Frontal cortex (tissue), 4 donors: ENCODE measurements around the gene TIMM17B. TPM values are rescaled to one million over a fixed set of nuclear protein-coding genes. Genes with fewer than 3 reads are reported as not detected.
A peak's percentile ranks its signal among the peaks of the same experiment; 100 is the strongest.
"Not testable (repeated sequence)": the region's sequence is repeated elsewhere in the genome, so short reads cannot be mapped to it uniquely, and the experiment has no call there.

ENCODE experiments used
- DNase-seq, 2 donors: peaks; one replicate each; pipeline ENCODE4 v3.0.0; 2012; ENCODE audit warnings: low spot score in 2 of 2
- FAIRE-seq: peaks from 2 replicates; lab custom pipeline; 2012; peaks lifted over from hg19 to GRCh38; lab: Jason Lieb, UNC
- total RNA-seq: library from RNA; depleted of rRNA; stranded (reverse); fragments of >200 nt; gene quantifications from one replicate; pipeline ENCODE4 v1.2.3, GENCODE V29; 2014
- donor health status: control.
- donor health status: control.
- donor health status: control.

TIMM17B gene
- total RNA-seq, 1 donor from 2014 or later, result 33.8 TPM

DNA sequence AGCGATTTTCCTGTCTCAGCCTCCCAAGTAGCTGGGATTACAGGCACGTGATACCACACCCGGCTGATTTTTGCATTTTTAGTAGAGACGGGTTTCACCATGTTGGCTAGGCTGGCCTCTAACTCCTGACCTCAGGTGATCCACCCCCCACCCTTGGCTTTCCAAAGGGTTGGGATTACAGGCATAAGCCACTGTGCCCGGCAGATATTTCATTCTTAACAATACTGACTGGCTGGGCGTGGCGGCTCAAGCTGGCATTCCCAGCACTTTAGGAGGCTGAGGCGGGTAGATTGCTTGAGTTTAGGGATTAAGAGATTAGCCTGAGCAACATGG, 1.5 kb upstream of the TIMM17B start:
- DNase-seq, result no peak

GRCh38 chrX:48897157-48897624, 377 bp downstream of the TIMM17B start:
- DNase-seq (peak in 1 of 2 donors; percentile 36), FAIRE-seq (no peak)

More for the DNA sequence above, 1.5 kb upstream of the TIMM17B start:
- no peak for FAIRE-seq

GRCh38 chrX:48896611-48897011, 957 bp downstream of the TIMM17B start:
- no peak for FAIRE-seq
- peak in 1 of 2 donors; percentile 7 for DNase-seq

DNA sequence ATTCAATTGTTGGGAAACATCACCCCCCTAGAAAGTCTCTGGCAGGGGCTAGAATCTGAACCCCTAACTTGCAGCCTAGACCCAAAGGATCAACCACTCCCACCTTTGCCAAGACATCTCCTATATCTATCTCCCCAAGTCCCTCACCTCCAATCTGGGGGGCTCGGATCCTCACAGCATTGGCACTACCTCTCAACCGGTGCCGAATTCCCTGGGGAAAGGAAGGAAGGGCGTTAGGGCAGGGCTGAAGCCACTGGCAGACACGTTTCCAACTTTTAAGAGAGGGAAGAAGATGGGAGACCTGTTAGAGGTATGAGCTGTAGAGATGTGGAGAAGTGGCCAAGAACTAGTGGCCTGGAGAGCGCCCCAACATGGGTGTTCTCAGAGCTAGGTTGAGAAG, 2.7 kb downstream of the TIMM17B start:
- FAIRE-seq (no peak), DNase-seq (peak in 1 of 2 donors; percentile 8)

- DNase-seq (no peak), FAIRE-seq (no peak)
Observed at GRCh38 chrX:48893556-48894348, 3.8 kb downstream of the TIMM17B start.

DNA sequence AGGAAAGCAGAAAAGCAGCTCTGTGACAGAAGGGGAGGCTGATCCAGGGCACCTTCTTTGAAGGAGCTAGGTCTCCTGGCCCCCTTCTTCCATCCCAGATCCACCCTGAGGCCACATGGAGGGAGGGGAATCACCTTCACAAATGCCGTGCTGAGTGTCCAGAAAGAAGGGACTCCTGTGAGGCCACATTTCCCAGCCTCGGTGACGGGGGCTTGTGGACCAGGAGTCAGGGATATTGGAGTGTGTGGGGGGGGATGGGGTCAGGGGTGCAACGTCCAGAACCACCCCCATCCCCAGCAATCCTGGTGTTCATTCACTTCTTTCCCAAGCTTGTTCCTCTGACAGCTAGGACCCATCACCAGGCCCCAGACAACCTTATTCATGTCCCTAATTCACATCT, 4.7 kb downstream of the TIMM17B start:
- DNase-seq (no peak), FAIRE-seq (no peak)

DNA sequence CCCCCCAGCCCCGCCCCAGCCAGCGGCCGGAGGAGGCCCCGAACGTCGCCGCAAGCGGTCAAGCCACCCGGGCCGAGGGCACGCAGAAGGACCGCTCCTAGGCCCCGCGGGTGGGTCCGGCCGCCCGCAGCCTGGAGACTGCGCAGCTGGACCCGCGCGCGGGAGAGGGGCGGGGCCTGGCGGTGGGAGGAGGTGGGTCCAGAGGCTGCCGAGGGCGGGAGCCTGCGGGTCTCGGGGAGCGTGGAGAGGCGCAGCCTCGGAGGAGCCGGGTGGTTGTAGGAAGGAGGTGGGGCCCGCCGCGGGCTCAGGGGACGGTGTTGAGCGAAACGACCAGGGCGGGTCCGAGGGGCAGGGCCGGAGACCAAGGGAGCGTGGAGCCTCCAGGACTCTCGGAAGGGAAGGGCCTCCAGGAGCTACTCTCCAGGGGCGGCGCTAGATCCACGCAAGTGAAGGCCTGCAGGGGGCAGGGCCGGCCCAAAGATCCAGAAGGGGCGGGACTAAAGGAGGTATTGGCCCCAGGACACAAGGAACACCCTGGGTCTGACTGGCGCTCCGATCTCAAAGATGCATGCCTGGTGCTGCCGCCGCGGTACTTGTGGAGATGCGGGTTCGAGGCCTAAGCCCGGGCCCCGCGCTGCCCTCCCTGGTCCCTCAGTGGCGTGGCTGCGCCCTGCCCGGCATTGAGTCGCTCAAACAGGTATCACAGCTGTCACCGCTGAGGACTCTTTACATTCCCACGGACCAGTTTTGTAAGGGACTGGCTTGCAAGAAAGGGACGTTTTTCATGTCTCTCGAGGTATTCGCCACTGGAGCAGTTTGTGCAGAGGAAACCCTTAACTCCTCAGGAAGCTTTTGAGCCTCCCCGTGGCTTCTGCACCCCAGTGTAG, 5.9 kb downstream of the TIMM17B start:
- DNase-seq (peak; percentile 64 to 69), FAIRE-seq (no peak)

DNA sequence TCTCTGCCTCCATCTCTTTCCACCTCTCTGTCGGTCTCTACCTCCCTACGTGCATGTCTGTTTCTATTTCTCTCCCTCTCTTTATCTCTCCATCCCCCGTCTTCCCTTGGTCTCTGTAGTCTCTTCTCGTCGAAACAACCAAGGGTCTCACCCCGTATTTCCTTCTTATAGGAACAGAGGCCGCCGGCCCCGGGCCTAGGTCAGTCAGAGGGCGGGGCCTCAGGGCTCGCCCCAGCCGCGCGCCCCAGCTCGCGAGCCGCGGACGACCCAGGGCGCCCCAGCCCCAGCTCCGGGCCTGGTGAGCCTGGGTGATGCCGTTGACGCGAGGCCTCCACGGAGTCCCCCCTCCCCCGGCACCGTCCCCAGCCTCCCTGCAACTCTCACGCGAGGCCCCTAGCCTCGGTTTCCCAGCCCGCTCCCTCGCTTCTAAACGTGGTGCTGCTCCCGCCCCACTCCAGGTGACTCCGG, 6.6 kb downstream of the TIMM17B start:
- DNase-seq, result no peak
- FAIRE-seq, result no peak

DNA sequence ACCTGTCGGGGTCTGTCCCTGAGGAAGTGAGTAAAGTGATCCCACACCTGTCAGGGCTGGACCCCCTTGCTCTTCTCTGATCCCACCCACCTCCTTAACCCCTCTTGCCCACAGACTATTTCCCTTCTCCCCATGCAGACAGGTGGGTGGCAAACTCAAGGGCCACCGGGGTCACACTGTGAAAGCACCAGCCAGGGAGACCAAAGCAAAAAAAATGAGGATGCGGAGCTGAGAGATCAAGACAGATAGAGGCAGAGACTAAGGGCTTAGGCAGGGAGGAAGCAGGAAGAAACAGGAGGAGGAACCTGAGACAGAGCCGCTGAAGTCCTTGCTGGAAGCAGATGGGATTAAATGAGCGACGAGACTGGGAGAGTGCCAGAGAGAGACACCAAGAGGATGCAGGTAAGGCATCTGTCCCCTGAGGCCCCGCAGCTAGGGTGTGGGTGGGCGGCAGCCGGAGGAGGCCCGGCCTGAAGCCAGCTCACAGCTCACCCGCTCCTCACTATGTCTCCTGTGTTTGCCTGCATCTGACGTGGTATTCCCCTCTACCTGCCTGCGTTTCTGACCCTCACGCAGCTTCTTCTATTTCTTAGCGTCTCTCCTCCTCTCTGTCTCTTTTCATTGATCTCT, 7.2 kb downstream of the TIMM17B start:
- FAIRE-seq (no peak), DNase-seq (peak in 1 of 2 donors; percentile 12)

GRCh38 chrX:48886586-48886985, 11.0 kb downstream of the TIMM17B start:
- not testable (repeated sequence) for DNase-seq, FAIRE-seq

DNA sequence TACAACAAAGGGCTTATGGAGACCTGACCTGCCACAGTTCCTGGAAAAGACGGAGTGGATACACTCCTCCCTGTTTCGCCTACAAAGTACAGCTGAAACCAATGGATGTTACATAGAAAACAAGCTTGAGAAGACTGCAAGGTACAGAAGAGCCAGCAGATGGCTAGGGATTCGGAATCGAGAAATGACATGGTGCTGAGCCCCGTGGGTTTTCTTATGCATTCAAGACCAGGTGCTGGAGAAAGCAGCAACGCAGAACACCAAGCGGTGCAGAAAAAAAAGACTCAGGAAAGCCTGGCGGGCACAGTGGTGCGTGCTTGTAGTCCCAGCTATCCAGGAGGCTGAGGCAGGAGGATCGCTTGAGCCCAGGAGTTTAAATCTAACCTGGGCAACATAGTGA, 13.8 kb downstream of the TIMM17B start:
- no peak for FAIRE-seq

DNA sequence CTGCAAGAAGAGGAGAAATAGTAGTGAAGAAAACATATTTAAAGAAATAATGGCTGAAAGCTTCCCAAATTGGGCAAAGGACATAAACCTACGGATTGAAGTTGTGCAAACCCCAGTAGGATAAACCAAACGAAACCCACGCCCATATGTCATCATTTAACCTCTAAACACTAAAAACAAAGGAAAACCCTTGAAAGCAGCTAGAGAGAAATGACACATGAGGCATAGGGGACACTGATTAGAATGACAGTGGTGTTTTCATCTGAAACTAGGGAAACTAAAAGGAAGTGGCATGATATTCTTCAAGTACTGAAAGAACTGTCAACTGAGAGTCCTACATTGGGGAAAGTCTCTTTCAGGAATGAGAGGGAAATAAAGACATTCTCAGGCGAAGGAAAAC, 20.6 kb downstream of the TIMM17B start:
- not testable (repeated sequence) for DNase-seq, FAIRE-seq

More for the DNA sequence above, 13.8 kb downstream of the TIMM17B start:
- no peak for DNase-seq

- not testable (repeated sequence) for FAIRE-seq
Observed at GRCh38 chrX:48872017-48872416, 25.6 kb downstream of the TIMM17B start.

GRCh38 chrX:48864210-48864609, 33.4 kb downstream of the TIMM17B start:
- FAIRE-seq, result no peak
- no peak for DNase-seq

More at GRCh38 chrX:48872017-48872416, 25.6 kb downstream of the TIMM17B start:
- not testable (repeated sequence) for DNase-seq

DNA sequence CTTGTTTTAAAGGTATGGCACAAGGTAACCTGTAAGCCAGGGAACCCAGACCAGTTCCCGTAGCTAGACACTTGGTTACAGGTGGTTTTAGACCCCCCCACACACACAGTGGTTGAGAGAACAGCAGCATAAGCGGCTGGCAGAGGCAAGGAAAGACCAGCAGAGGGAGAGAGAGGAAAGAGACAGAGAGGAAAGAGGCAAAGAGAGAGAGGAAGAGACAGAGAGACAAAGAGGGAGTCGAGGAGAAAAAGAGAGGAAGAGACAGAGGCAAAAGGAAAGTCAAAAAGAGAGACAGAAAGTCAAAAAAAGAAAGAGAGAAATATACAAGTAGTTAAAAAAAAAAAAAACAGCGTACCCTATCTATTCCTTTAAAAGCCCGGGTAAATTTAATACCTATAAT, 42.7 kb downstream of the TIMM17B start:
- no peak for DNase-seq
- no peak for FAIRE-seq

DNA sequence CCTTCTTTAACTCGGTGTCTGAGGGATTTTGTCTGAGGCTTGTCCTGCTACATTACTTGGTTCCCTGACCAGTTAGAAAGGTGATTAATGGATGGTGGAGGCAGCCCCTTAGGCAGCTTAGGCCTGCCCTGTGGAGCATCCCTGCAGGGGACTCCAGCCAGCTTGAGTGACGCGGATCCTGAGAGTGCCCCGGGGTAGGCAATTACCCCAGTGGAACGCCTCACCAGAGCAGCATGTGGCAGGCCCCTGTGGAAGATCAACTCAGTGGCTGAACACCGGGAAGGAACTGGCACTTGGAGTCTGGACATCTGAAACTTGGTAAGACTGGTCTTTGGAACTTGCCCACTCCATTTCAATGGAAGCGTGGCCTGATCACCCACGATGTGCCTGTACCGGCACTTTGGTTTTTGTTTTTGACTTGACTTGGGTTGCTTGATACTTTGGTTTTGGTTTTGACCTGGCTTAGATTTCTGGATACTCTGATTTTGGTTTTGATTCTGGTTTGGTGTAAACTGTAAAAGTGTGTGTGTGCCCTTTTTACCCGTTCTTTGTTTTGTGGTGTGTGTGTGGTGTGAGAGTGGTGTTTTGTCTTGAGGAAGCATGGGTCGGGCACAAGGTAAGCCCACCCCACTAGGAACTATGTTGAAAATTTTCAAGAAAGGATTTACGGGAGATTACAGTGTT, 43.3 kb downstream of the TIMM17B start:
- DNase-seq, FAIRE-seq: not testable (repeated sequence)

DNA sequence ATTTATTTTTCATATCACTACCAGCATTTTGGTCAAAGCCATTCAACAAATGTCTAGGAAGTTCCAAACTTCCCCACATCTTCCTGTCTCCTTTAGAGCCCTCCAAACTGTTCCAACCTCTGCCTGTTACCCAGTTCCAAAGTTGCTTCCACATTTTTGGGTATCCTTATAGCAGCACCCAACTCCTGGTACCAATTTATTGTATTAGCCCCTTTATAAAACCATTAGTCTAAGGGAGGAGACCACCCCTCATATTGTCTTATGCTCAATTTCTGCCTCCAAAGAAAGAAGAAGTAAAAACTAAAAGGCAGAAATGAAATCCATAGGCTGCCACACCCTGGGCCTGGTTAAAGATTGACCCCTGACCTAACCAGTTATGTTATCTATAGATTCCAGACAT, 44.1 kb downstream of the TIMM17B start:
- not testable (repeated sequence) for FAIRE-seq, DNase-seq

GRCh38 chrX:48852857-48853256, 44.7 kb downstream of the TIMM17B start:
- no peak for FAIRE-seq
- DNase-seq, result no peak

GRCh38 chrX:48848847-48849246, 48.7 kb downstream of the TIMM17B start:
- no peak for FAIRE-seq
- DNase-seq, result no peak
